ENCODE measurements around the gene LRRN4.

DNA sequence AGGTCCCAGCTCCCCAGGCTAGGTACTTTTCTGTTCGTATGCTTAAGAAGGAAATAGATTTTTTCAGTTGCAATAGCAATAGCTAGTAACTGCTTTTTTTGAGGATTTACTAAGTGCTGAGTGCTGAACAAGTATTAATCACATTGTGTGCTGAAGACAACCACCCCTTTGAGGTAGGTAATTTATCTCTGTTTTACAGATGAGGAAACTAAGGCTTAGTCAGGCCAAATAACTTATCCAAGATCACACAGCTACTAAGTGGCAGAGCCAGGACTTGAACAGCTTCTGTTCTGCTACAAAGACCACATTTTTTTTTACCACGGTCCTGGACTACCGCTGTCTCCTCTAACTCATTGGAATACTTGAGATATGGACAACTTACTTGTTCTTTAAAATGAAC lies 39.8 kb downstream of the LRRN4 start:
- TF ChIP-seq, protein P1, sequence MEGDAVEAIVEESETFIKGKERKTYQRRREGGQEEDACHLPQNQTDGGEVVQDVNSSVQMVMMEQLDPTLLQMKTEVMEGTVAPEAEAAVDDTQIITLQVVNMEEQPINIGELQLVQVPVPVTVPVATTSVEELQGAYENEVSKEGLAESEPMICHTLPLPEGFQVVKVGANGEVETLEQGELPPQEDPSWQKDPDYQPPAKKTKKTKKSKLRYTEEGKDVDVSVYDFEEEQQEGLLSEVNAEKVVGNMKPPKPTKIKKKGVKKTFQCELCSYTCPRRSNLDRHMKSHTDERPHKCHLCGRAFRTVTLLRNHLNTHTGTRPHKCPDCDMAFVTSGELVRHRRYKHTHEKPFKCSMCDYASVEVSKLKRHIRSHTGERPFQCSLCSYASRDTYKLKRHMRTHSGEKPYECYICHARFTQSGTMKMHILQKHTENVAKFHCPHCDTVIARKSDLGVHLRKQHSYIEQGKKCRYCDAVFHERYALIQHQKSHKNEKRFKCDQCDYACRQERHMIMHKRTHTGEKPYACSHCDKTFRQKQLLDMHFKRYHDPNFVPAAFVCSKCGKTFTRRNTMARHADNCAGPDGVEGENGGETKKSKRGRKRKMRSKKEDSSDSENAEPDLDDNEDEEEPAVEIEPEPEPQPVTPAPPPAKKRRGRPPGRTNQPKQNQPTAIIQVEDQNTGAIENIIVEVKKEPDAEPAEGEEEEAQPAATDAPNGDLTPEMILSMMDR (IDR thresholded peaks at IDR 0.05): no peak
- TF ChIP-seq POLR2A (IDR thresholded peaks at IDR 0.05) (no peak), POLR2AphosphoS5 (IDR thresholded peaks at IDR 0.05) (no peak)

Data from gastroesophageal sphincter (tissue), 3 donors.